ENCODE data around the gene EFR3B. TPM values are rescaled to one million over a fixed set of nuclear protein-coding genes. Genes with fewer than 3 reads are reported as not detected.

Gene EFR3B
- total and polyA plus RNA-seq, 2 of the 4 experiments (the other 2 are of a cell fraction) = 0.38 to 0.90 TPM

DNA sequence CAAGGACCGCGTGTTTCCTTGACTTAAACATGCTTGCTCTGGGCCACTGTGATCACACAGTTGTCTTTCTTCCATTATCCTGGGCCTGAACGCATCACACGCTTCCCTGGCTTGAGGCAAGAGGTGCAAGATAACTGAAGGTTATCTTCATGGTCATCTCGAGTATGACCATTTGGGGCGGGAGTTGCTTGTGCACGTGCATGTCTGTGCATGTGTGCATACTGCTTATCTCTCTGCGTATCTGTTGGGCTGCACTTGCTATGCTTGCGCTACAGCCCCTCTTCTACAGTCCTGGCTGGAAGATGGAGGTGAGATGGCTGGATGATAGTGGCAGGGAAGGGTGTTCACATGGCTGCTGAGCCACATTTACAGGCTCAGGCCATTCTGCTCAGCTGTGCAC lies 27.2 kb upstream of the EFR3B start:
- no peak overlapping the region for H4K5ac ChIP-seq (ENCODE audit: low read depth, low read length)
- BruUV-seq (replicated peaks) = no TSS peak

More for the DNA sequence above, 27.2 kb upstream of the EFR3B start:
- H3K9me1 ChIP-seq (ENCODE audit: insufficient read depth, low read length) = 0 out of 2 replicates have a peak, but pooled peaks cover 3% of the 10 kb centered on the region
- H3K4me3 ChIP-seq (ENCODE audit: insufficient read depth, low read depth, low read length) = no peak overlapping the region
- H2BK20ac ChIP-seq (ENCODE audit: low read depth, low read length) = no peak overlapping the region
- dilution Hi-C loops (cut with HindIII; ENCODE audit: low sequenced_read_pairs, unreplicated experiment) = no loop called here
- no peak overlapping the region for H3K56ac ChIP-seq (ENCODE audit: extremely low read depth, insufficient read depth, low read length)
- H4K8ac ChIP-seq (ENCODE audit: low read depth in 2 of 2, low read length in 2 of 2) = no peak overlapping the region
- no peak overlapping the region for H3K18ac ChIP-seq (ENCODE audit: low read depth, low read length)
- no peak overlapping the region for H2AK5ac ChIP-seq (ENCODE audit: low read depth, low read length)
- H3K36me3 ChIP-seq (ENCODE audit: control insufficient read depth, insufficient read depth, low read length) = no peaks in the 10 kb centered on the region
- H3K4me2 ChIP-seq (ENCODE audit: low read depth, low read length) = no peak overlapping the region
- H3K27ac ChIP-seq (ENCODE audit: insufficient read depth, low read length) = no peak overlapping the region
- no peak overlapping the region for H2AK9ac ChIP-seq (replicated peaks; ENCODE audit: low read depth, low read length, poor library complexity)
- peaks cover 6% of the 10 kb centered on the region for H3K27me3 ChIP-seq (ENCODE audit: control insufficient read depth, insufficient read depth, low read length)
- WGBS, 2 experiments (ENCODE audit: extremely low coverage in 2 of 2, insufficient read length in 1 of 2) = 86% methylated on average over 7 of the region's 9 CpGs; no CpG with 5 or more reads in 1 of the 2 experiments
- no peaks in the 10 kb centered on the region for H4K20me1 ChIP-seq (ENCODE audit: insufficient read depth, low read length)
- intact Hi-C loops (cut with micrococcal nuclease) = no loop called here
- ChIA-PET POLR2A (ENCODE audit: unreplicated experiment) (no interaction called here), CTCF (interaction anchor here (0.6 kb wide), 1 partner anchor 196 kb away, joined by 4 read pairs; no protein-coding TSS in a partner anchor)
- no peak overlapping the region for H2AFZ ChIP-seq (replicated peaks; ENCODE audit: low read length, poor library complexity)
- no peak overlapping the region for H3K23ac ChIP-seq (ENCODE audit: low read depth, low read length)
- in situ Hi-C loops (cut with MboI; ENCODE audit: low sequenced_read_pairs) = no loop called here
- no peaks in the 10 kb centered on the region for H3K79me1 ChIP-seq (ENCODE audit: low read depth in 1 of 2, low read length in 2 of 2)
- H2BK5ac ChIP-seq (ENCODE audit: low read depth, low read length, poor library complexity, severe bottlenecking) = no peak overlapping the region
- H3K9me3 ChIP-seq (ENCODE audit: control insufficient read depth, insufficient read depth, low read length) = no peaks in the 10 kb centered on the region
- H3K14ac ChIP-seq (replicated peaks; ENCODE audit: low read depth, low read length) = no peak overlapping the region
- no peak overlapping the region for H2BK120ac ChIP-seq (ENCODE audit: low read depth, low read length)
- H4K91ac ChIP-seq (ENCODE audit: insufficient read depth, low read depth, low read length) = no peak overlapping the region
- H3K4ac ChIP-seq (ENCODE audit: low read depth, low read length) = no peak overlapping the region
- no peak overlapping the region for H2BK15ac ChIP-seq (ENCODE audit: low read depth, low read length)
- ATAC-seq (ENCODE audit: low read depth) = no peak
- H3K9ac ChIP-seq (ENCODE audit: low read depth, low read length) = no peak overlapping the region
- TF ChIP-seq RFX5 (IDR thresholded peaks at IDR 0.05; ENCODE audit: low read depth, low read length) = no peak
- no peak for TF ChIP-seq CHD1 (IDR thresholded peaks at IDR 0.05; ENCODE audit: low read depth, low read length)
- TF ChIP-seq RAD21 (IDR thresholded peaks at IDR 0.05; ENCODE audit: low read length) = no peak
- TF ChIP-seq BHLHE40 (IDR thresholded peaks at IDR 0.05; ENCODE audit: low read depth, low read length) = no peak
- no peak for TF ChIP-seq USF2 (IDR thresholded peaks at IDR 0.05; ENCODE audit: low read depth, low read length)
- TF ChIP-seq MAFK (IDR thresholded peaks at IDR 0.05; ENCODE audit: low read depth, low read length) = no peak
- no peak for TF ChIP-seq FOS (IDR thresholded peaks at IDR 0.05; ENCODE audit: low read depth, low read length)
- TF ChIP-seq RCOR1 (IDR thresholded peaks at IDR 0.05; ENCODE audit: insufficient replicate concordance, low read length) = no peak
- TF ChIP-seq CEBPB (IDR thresholded peaks at IDR 0.05; ENCODE audit: low read depth, low read length) = no peak
- DNase-seq = no peak
- no peaks in the 10 kb centered on the region for H3K4me1 ChIP-seq (ENCODE audit: control insufficient read depth, insufficient read depth, low read length)

Measured in IMR-90 (cell line).